Suprapubic skin (tissue), 4 donors: ENCODE results near the gene DBF4. TPM values are rescaled to one million over a fixed set of nuclear protein-coding genes. Genes with fewer than 3 reads are reported as not detected.
"Not testable (repeated sequence)": the region's sequence is repeated elsewhere in the genome, so short reads cannot be mapped to it uniquely, and the experiment has no call there.

Experiments used
- DNase-seq, 2 donors: peaks; one replicate each; pipeline ENCODE4 v3.0.0-alpha.2; 2019; ENCODE audit warnings: low spot score in 2 of 2
- H3K27ac ChIP-seq: fragments of 200-600 bp; sonication (generic); one replicate; pipeline ENCODE4 v1.5.1; 2019
- H3K27me3 ChIP-seq: fragments of 200-600 bp; sonication (generic); one replicate; pipeline ENCODE4 v1.5.1; 2019
- H3K36me3 ChIP-seq: fragments of 200-600 bp; sonication (generic); one replicate; pipeline ENCODE4 v1.5.1; 2019
- H3K4me1 ChIP-seq: fragments of 200-600 bp; sonication (generic); one replicate; pipeline ENCODE4 v1.5.1; 2019
- H3K4me3 ChIP-seq: fragments of 200-600 bp; sonication (generic); one replicate; pipeline ENCODE4 v1.5.1; 2019; ENCODE audit warnings: mild to moderate bottlenecking
- H3K9me3 ChIP-seq: fragments of 200-600 bp; sonication (generic); one replicate; pipeline ENCODE4 v1.5.1; 2019
- EP300 ChIP-seq: sonication (generic); formaldehyde crosslinking; IDR thresholded peaks from one replicate; pipeline ENCODE4 v1.6.1; 2017; ENCODE audit warnings: antibody characterized with exemption
- POLR2A ChIP-seq, 2 donors: fragments of 450-650 bp; IDR thresholded peaks; one replicate each; pipeline ENCODE4 v1.6.1; 2017; ENCODE audit warnings: antibody characterized with exemption in 2 of 2, mild to moderate bottlenecking in 2 of 2, moderate library complexity in 2 of 2
- POLR2AphosphoS5 ChIP-seq, 3 donors: sonication (generic); formaldehyde crosslinking; IDR thresholded peaks; one replicate each; pipeline ENCODE4 v1.6.1; 2017; ENCODE audit warnings: antibody characterized with exemption in 3 of 3
- WGBS: methylation state at CpG from one replicate; pipeline ENCODE4 v1.1.5; 2018; 5-methylcytosine and 5-hydroxymethylcytosine counted together
- total RNA-seq, 4 donors: library from RNA; depleted of rRNA; stranded (reverse); fragments of >200 nt; gene quantifications; one replicate each; pipeline ENCODE4 v1.1.0, GENCODE V29; 2016
- TF ChIP-seq, protein P1 (sequence below), 2 donors: fragments of 200-600 bp in 1 of 2; fragments of 450-650 bp in 1 of 2; sonication (generic) in 1 of 2; IDR thresholded peaks; one replicate each; pipeline ENCODE4 v1.5.1; 2016 to 2019; ENCODE audit warnings: antibody characterized with exemption in 2 of 2, mild to moderate bottlenecking in 1 of 2, moderate library complexity in 1 of 2

The DBF4 gene, protein sequence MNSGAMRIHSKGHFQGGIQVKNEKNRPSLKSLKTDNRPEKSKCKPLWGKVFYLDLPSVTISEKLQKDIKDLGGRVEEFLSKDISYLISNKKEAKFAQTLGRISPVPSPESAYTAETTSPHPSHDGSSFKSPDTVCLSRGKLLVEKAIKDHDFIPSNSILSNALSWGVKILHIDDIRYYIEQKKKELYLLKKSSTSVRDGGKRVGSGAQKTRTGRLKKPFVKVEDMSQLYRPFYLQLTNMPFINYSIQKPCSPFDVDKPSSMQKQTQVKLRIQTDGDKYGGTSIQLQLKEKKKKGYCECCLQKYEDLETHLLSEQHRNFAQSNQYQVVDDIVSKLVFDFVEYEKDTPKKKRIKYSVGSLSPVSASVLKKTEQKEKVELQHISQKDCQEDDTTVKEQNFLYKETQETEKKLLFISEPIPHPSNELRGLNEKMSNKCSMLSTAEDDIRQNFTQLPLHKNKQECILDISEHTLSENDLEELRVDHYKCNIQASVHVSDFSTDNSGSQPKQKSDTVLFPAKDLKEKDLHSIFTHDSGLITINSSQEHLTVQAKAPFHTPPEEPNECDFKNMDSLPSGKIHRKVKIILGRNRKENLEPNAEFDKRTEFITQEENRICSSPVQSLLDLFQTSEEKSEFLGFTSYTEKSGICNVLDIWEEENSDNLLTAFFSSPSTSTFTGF
- 10 to 100 TPM; 16.7 to 32.1 (median 20.1) TPM for total RNA-seq

DNA sequence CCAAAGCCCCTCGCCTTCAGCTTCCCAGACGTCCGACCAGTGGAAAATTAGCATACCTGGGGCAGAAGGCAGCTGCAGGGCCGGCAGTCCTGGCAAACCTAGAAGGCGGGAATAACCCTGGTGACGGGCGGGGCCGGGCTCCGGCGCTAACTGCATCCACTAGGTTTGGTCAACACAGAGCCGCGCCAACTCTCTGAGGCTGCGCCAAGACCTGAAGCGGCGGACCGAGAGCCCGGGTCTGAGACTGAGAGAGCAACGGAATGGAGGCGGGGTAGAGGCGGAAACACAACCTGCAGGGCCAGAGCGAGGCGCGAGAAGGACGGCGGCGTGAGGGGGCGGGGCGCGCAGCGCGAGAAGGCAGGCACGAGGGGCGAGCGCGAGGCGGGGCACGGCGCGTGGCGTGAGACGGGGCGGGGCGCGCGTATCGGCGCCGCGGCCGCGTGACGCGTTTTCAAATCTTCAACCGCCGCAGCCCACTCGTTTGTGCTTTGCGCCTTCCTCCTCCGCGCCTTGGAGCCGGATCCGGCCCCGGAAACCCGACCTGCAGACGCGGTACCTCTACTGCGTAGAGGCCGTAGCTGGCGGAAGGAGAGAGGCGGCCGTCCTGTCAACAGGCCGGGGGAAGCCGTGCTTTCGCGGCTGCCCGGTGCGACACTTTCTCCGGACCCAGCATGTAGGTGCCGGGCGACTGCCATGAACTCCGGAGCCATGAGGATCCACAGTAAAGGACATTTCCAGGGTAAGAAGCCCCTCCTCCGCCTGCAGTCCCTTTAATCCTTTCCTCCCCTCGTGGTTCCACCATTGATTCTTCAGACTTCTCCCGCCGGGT is at the start of gene DBF4, which contains the start of gene SLC25A40:
TSS of gene DBF4 (plus strand) at position 454 of the 829 bp plus-strand sequence. CDS start at position 694, 240 bp downstream.
TSS of gene SLC25A40 (minus strand) at position 321 of the 829 bp plus-strand sequence. CDS start 17,633 bp downstream, outside the sequence.
- peak within 1 kb of the TSS; percentile 95 for H3K4me3 ChIP-seq
- no peaks in the 10 kb centered on the region for H3K27me3 ChIP-seq
- H3K4me1 ChIP-seq, result peaks cover 31% of the 10 kb centered on the region
- H3K9me3 ChIP-seq, result peaks cover 1% of the 10 kb centered on the region
- H3K36me3 ChIP-seq, result no peaks in the 10 kb centered on the region
- peak; percentile 95 to 96 for DNase-seq
- TF ChIP-seq EP300 (no peak), POLR2A (IDR thresholded peaks at IDR 0.05) (peak in 1 of 2 donors; percentile 53), POLR2AphosphoS5 (IDR thresholded peaks at IDR 0.05) (peak in 1 of 3 donors; percentile 45)
- TF ChIP-seq, protein P1, sequence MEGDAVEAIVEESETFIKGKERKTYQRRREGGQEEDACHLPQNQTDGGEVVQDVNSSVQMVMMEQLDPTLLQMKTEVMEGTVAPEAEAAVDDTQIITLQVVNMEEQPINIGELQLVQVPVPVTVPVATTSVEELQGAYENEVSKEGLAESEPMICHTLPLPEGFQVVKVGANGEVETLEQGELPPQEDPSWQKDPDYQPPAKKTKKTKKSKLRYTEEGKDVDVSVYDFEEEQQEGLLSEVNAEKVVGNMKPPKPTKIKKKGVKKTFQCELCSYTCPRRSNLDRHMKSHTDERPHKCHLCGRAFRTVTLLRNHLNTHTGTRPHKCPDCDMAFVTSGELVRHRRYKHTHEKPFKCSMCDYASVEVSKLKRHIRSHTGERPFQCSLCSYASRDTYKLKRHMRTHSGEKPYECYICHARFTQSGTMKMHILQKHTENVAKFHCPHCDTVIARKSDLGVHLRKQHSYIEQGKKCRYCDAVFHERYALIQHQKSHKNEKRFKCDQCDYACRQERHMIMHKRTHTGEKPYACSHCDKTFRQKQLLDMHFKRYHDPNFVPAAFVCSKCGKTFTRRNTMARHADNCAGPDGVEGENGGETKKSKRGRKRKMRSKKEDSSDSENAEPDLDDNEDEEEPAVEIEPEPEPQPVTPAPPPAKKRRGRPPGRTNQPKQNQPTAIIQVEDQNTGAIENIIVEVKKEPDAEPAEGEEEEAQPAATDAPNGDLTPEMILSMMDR (IDR thresholded peaks at IDR 0.05), result no peak
- H3K27ac ChIP-seq, result peak within 1 kb of the TSS; percentile 93
- under 1% methylated on average over 41 of the region's 84 CpGs for WGBS

DNA sequence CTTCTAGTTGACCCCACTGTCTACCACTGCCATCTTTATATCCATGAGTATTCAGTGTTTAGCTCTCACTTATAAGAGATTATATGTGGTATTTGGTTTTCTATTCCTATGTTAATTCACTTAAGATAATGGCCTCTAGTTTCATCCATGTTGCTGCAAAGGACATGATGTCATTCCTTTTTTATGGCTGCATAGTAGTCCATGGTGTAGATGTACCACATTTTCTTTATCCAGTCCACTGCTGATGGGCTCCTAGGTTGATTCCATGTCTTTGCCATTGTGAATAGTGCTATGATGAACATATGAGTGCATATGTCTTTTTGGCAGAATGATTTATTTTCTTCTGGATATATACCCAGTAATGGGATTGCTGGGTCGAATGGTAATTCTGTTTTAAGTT is 47.9 kb upstream of the DBF4 start:
- not testable (repeated sequence) for H3K27ac ChIP-seq, H3K9me3 ChIP-seq, H3K27me3 ChIP-seq, DNase-seq, H3K4me3 ChIP-seq, H3K36me3 ChIP-seq, H3K4me1 ChIP-seq
- WGBS, result 93% methylated on average over 1 of the region's 1 CpG

DNA sequence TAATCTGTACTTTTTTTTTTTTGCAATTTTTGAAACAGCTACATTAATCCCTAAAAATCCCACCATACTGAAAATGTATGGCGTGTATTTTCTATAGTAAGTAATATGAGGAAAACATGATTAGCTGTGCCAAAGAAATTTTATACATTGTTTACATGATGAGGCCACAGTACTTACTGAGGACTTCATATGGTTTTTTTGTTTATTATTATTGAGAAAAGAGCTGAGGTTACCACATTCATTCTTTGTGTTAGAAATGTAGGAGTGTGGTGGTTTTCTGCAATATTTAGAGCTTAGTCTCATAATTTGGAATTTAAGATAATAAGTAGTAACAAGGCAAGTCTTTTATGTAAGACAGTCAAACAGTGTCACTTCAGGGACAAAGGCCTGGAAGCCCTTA is 45.2 kb upstream of the DBF4 start:
- 100% methylated on average over 1 of the region's 1 CpG for WGBS
- Histone ChIP-seq H3K27me3 (no peaks in the 10 kb centered on the region), H3K9me3 (no peaks in the 10 kb centered on the region), H3K4me3 (no peak overlapping the region), H3K36me3 (peaks cover 4% of the 10 kb centered on the region), H3K27ac (no peak overlapping the region), H3K4me1 (no peaks in the 10 kb centered on the region)
- no peak for DNase-seq
- TF ChIP-seq POLR2AphosphoS5 (IDR thresholded peaks at IDR 0.05), result no peak
- TF ChIP-seq, protein P1 (IDR thresholded peaks at IDR 0.05), result no peak
- no peak for TF ChIP-seq EP300
- TF ChIP-seq POLR2A (IDR thresholded peaks at IDR 0.05), result no peak

DNA sequence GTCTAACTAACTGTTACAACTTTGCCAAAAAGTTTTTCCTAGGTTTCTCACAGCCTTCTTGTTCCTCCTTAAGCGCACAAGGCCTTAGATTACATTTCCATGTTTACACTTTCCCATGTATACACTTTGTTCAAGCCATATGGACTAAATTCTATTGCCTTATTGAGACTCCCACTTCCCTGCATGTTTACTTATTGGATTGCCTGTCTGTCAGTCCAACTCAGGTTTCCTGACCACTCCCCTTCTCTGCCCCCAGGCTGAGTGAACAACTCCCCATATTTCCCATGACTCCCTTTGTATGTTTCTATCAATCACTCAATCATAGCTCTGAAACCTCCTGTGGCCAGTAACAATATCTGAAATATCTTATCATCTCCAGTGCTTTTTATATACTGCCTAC is 43.2 kb upstream of the DBF4 start:
- Histone ChIP-seq H3K27me3 (no peaks in the 10 kb centered on the region), H3K4me1 (no peaks in the 10 kb centered on the region), H3K27ac (no peak overlapping the region), H3K4me3 (no peak overlapping the region), H3K9me3 (no peaks in the 10 kb centered on the region), H3K36me3 (peaks cover 4% of the 10 kb centered on the region)
- no peak for DNase-seq
- TF ChIP-seq EP300 (no peak), POLR2A (IDR thresholded peaks at IDR 0.05) (no peak), POLR2AphosphoS5 (IDR thresholded peaks at IDR 0.05) (no peak)
- TF ChIP-seq, protein P1 (IDR thresholded peaks at IDR 0.05), result no peak
- WGBS, result 100% methylated on average over 1 of the region's 1 CpG

DNA sequence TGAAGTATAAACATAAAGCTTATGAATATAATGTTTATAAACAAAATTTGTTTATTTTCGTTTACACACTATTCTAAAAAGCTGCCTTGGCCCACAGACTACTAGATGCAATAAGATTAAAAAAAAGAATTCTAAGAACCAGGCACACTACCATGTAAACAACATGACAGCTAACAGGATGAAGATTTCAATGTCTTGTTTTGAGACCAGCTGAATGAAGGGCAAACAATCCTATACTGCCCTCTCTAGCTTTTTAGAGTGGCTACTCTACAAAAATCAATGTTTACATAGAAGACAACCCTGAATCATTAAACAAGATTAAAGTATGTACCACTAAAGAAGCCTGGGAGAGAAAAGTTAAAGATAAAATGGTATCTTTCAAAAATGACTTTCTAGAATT is 38.7 kb upstream of the DBF4 start:
- DNase-seq, result no peak
- 53% methylated on average over 1 of the region's 1 CpG for WGBS
- H3K27ac ChIP-seq, result no peak overlapping the region
- H3K27me3 ChIP-seq, result no peaks in the 10 kb centered on the region
- no peaks in the 10 kb centered on the region for H3K4me1 ChIP-seq
- H3K36me3 ChIP-seq, result peaks cover 6% of the 10 kb centered on the region
- no peak overlapping the region for H3K4me3 ChIP-seq
- no peak for TF ChIP-seq POLR2AphosphoS5 (IDR thresholded peaks at IDR 0.05)
- TF ChIP-seq, protein P1 (IDR thresholded peaks at IDR 0.05), result no peak
- no peak for TF ChIP-seq POLR2A (IDR thresholded peaks at IDR 0.05)
- no peak for TF ChIP-seq EP300
- H3K9me3 ChIP-seq, result no peaks in the 10 kb centered on the region
